NCI-H1105 treated with DMSO at 0.1 percent for 48 hours (cell line): ENCODE data around the gene RNF180.

Source experiments
- DNase-seq: peaks from one replicate; lab custom pipeline; 2025; lab: John Stamatoyannopoulos, UW

Gene RNF180, protein sequence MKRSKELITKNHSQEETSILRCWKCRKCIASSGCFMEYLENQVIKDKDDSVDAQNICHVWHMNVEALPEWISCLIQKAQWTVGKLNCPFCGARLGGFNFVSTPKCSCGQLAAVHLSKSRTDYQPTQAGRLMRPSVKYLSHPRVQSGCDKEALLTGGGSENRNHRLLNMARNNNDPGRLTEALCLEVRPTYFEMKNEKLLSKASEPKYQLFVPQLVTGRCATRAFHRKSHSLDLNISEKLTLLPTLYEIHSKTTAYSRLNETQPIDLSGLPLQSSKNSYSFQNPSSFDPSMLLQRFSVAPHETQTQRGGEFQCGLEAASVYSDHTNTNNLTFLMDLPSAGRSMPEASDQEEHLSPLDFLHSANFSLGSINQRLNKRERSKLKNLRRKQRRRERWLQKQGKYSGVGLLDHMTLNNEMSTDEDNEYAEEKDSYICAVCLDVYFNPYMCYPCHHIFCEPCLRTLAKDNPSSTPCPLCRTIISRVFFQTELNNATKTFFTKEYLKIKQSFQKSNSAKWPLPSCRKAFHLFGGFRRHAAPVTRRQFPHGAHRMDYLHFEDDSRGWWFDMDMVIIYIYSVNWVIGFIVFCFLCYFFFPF

DNA sequence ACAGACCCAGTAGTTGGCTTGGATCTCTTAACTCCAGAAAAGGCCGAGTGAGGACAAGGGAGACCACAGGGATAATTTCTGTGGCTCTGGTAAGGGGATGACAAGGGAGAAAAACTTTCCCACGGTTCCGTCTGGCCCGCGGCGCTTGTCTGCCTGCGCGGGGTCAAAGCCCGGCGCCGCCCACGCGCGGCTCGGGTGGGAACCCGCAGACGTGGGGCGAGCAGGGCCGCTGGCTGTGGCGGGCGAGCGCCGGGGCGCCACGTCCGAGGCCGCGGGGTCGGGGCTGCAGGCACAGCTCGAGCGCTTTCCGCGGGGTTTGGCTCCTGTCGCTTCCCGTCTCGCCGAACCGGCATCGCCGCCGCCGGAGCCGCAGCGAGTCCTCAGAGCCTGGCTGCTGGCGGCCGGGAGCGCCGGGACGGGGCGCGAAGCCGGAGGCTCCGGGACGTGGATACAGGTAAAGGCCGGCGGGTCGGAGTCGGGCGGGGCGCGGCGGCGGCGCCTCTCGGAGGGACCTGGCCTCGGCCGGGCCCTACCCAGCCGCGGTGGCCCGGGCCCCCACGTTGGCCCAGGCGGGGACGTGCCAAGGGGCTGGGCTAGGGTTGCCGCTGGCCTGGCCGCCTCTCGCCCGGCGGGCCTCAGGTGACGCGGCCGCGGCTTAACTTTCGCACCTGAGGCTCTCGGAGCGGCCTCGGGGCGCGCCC lies at the start of gene RNF180:
RNF180 (plus strand) TSS at position 344 of the 701 bp plus-strand sequence. CDS start 34,965 bp downstream, outside the sequence.
- peak; percentile 34 for DNase-seq

DNA sequence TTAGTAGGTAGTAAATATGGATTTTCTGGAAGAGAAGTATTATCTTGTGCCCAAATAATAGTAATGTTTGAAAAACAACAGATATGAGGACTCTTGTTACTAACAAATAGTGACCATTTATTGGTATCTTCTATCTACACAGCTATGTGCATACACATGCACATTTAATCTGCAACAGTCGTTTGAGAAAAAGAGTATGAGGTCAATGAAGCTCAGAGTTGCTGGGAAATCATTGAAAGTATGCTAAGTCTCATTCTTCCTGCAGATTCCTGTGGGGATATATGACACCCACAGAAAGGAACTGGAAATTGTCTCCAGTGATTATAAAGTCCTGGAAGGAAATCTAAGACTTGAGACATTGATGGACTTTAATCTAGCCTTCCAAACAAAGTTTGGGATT lies 40.1 kb upstream of the RNF180 start:
- DNase-seq: no peak

DNA sequence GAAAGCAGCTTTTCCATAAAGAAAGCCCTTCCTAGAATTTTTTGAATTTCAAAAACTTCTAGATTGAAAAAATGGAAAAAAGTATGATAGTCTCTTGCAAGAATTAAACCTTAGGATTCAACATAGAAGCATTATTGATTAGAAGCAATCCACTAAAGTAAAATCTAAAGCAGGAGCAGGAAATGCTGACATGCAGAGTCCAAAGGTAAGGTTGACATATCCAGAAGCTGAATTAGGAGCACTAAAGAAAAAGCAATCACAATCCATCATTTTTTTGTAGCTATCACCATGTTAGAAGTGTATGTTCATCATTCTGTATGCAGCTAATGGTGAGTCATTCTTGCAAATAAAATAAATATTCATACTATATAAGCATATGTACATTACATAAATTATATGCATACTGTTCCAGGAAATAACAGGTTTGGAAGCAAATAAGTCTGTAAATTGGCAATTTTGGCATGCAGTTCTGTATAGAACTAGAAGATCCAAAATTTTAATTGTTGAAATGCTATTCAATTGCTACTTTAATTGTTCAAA lies 39.4 kb upstream of the RNF180 start:
- DNase-seq: no peak

DNA sequence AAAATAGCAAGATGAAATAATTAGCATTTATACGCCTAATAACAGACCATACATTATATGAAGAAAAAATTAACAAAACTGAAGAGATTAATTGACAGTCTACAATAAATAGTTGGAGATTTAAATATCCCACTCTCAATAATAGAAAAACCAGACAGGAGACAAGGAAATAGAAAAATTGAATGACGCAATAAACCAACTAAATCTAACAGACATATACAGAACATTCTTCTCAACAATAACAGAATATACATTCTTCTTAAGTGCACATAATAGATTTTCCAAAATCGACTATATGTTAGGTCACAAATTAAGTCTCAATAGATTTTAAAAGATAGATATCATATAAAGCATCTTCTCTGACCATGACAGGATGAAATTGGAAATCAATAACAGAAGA lies 25.6 kb upstream of the RNF180 start:
- no peak for DNase-seq

DNA sequence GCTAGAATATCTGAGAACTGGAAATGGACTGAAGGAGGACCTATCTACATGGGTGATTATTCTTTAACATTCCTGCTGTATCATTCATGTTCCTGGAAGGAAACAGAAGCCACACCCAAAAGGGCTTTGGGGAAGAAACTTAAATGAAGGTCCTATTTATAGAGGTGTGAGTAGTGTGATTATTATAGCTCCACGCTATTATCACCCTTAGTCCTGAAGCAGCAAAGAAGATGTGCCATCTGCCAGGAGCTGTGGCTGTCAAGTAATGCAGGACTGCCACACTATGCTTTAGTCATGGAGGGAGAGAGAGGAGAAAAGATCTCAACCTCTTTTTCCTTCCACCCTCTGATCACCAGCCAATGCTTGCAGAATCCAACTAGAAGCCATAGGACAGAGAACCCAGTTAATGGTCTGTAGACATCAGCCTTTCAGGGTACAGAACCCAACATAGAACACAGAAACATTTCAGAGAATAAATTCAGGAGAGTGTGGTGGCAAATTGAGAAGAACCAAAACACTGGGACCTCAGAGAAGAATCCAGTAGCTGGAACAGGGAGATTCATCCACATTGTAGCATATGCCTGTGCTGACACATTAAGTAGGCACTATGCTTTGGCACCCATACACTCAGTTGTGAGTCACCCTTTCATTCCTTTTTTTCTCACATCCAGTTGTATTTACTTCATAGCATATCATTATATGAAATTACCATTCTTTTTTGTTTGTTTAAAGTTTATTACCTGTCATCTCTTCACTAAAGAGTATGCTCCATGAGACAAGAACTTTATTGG lies 21.0 kb upstream of the RNF180 start:
- DNase-seq: no peak

DNA sequence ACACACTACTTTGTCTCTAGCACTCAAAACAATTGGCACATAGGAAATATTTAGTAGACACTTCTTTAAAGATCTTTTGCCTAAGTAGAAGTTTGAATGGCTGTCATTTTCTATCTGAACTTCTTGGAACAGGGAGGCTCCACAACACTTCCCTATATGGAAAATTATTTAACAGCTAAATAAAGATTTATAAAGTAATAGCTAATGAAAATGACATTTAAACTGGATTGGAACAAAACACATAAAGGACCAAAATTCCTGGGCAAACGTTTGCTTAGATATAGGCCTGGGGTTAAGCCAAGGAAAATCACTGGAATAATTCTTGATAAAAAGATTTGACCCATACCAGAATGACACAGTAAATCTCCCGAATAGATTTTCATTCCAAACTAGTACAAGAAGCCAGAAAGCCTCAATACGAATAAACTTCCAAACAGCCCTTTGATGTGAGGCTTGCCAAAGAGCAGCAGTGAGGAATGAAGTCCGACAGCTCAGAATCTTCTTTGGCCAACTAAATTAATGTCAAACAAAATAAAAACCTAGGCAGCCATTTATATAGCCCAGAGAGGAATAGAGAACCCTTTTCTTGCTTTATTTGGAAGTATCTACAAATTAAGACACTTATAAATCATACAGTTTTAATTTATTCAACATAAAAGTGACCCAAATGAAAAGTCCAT lies 20.3 kb upstream of the RNF180 start:
- no peak for DNase-seq

DNA sequence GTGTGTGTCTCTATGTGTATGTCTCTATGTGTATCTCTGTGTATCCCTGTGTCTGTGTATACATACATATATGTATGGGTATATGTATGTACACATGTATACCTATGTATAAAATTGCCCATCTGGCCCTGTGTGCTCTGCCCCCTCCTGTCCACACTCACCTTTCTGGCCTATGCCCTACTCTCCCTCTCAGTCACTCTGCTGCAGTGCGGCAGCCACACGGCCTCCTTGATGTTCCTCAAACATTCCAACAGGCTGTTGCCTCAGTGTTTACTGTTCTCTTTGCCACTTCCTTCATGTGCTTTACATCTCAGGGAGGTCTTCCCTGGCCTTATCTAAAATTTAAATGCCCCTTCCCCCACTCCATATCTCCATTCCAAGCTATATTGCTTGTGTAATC lies 18.3 kb upstream of the RNF180 start:
- DNase-seq: no peak

DNA sequence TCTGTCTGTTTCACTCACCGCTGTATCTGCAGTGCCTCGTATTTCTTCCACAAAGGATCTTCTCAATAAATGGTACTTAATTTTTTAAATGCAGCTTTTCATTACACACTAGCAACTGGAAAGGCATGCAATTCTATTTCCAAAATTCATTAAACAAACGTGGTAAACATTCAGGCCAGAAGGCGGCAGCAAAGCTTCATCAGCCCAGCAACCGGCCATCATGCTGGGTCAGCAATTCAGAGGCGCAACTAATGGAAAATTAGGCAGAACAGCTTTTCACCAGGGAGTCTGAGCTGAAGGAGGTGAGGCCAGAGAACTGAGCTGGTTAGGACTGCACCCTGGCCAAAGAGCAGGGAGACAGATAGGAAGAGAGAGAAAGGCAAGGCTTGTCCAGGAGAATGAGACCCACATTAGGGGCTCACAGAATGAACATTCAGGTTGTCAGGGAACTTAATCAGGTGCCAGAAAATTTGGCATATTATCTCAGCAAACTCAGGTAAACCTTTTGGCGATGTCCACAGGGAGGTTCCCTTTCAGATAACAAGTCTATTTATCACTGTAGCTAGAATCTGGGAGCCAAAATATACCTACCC lies 17.7 kb upstream of the RNF180 start:
- peak; percentile 19 for DNase-seq

DNA sequence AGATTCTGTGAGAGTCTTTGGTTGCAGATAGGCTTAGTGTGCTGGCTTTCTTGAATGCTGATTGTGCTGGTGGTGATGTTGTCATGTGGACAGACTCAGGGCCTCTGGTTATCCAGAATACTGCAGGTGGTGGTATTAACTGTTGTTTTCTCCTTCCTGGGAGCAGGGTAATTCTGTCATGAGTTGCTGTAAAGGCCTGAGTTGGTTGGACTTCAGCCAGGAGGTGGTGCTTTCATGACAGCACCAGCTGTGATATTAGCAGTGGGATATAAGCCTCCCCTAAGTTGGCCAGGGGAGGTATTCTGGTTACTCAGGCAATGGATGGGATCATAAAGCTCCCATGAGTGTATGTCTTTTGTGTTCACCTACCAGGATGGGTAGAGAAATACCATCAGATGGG lies 16.4 kb upstream of the RNF180 start:
- DNase-seq: no peak

DNA sequence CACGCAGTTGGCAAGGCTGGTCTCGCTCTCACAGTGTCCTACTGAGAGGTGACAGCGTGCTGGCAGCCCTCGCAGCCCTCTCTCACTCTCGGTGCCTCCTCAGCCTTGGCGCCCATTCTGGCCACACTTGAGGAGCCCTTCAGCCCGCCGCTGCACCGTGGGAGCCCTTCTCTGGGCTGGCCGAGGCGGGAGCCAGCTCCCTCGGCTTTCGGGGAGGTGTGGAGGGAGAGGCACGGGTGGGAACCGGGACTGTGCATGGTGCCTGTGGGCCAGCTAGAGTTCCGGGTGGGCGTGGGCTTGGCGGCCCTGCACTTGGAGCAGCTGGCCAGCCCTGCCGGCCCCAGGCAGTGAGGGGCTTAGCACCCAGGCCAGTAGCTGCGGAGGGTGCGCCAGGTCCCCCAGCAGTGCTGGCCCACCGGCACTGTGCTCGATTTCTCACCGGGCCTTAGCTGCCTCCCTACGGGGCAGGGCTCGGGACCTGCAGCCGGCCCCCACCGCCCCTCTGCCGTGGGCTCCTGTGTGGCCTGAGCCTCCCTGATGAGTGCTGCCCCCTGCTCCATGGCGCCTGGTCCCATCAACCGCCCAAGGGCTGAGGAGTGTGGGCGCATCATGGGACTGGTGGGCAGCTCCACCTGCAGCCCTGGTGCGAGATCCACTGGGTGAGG lies 15.7 kb upstream of the RNF180 start:
- no peak for DNase-seq

DNA sequence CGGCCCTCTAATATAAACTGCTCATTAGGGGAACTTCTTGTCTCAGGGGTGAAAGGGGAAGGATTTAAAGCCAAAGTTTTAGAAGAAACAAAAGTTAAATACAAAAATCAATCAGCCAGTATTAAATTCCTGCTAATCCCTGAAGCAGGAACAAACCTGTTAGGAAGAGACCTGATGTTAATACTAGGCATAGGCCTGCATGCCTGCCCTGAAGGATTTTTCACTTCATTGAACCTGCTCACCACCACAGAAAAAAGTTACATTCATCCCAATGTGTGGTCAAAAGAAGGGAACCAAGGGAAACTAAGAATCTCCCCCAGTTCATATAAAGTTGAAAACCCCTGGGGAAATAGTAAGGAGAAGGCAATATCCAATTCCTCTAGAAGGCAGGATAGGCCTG lies 9.4 kb upstream of the RNF180 start:
- DNase-seq: no peak

DNA sequence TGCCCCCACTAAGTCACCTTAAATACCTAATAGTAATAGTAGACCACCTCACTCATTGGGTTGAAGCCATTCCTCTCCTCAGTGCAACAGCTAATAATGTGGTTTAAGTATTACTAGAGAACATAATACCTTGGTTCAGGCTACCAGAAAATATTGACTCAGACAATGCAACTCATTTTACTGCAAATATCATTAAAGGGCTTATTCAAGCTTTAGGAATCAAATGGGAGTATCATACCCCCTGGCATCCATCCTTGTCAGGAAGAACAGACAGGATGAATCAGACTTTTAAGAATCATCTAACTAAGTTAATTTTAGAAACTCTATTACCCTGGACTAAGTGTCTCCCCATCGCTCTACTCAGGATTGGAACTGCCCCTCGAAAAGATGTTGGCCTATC lies 6.8 kb upstream of the RNF180 start:
- DNase-seq: no peak

DNA sequence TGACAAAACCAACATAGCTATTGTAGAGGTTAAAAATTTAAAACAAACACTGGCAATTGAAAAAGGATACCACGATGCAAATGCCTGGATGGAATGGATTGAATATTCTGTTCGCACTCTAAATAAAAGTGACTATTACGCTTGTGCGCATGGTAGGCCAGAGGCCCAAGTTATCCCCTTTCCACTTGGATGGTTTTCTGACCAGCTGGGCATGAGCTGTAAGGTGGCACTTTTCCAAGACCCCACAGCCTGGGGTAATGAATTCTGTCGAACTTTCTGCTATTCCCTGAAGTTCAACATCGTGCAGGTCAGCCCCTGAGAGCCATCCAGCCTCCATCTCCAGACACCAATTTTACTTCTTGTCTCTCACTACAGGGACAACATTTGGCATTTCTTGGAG lies 5.4 kb upstream of the RNF180 start:
- no peak for DNase-seq

DNA sequence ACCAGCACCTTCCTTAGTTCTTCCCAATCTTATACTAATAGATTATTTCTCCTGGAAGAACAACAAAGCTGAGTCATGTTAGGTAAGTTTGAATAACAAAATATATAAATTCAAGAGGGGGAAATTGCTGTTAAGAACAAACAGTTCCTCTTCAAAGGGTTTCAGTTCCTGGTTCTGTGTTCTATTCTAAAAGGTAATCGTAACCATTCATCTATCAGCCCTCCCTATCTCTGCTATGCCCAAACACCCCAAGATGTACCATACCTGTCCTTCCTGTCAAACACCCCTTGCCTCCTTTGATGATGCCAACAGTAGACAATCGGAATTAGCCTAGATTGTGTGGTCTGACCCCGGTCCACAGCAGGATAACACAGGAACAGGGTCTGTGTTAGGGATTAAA lies 4.2 kb upstream of the RNF180 start:
- DNase-seq: no peak

DNA sequence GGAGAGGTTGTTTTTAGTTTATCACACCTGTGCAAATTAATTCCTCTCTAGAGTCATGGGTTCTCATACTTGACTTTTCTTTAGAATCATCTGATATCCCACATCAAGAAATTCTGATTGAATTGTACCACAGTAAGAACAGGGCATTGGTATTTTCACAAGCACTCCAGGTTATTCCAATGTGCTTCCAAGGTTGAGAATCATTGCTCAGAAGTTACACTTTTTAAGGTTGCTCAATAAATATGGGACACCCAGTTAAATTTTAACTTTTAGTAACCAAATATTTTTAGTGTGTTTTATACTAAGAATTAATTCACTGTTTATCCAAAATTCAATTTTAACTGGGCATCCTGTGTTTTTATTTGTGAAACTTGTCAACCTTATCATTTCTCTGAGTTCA lies 2.5 kb upstream of the RNF180 start:
- no peak for DNase-seq

DNA sequence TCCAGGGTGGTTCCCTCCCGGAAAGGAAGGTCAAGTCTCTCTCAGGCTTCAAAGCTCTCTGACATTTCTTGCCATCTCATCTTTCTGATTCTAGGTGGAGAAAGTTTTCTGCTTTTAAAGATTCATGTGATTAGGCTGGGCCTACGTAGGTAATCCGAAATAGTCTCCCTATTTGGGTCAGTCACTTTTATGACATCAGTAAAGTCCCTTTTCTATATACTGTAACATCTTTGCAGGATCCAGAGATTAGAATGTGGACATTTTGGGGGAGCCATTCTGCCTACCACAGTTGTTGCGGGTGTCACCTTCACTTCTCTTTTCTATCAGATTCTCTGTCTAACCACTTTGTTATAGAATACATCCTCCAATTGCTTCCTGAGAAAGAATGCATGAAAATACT lies 1.9 kb upstream of the RNF180 start:
- no peak for DNase-seq

DNA sequence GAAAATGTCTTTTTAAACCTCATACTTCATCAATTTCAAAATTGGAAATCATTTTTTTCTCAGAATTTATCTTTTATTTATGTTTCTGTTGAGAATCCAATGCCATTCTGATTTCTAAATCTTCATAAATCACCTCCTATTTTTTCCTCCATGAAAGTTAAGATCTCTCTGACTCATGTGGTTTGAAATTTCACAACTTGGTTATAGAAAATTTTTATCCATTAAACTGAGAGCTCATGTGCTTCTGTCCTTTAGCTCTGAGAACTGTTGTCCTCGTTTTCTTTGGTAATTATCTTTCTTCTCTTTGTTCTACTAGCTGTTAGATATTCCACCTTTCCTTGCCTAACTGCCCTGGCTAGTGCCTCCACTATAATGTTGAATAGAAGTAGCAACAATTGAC lies 1.5 kb upstream of the RNF180 start:
- no peak for DNase-seq

DNA sequence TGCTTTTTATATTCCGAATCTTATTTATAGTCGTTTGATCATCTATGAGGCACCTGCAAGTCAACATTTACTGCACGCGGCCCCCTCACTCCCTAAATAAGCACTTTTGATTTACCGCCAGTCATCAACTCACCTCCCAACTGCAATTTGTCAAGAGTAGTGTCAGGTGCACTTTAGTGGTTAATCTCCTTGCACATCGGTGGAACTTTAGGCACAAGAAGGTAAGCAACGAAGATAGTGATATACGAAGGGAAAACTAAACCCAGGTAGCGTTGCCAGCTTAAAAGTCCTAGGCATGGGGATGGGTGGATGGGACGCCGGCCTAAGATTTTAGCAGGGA lies 513 bp upstream of the RNF180 start:
- peak; percentile 32 for DNase-seq

DNA sequence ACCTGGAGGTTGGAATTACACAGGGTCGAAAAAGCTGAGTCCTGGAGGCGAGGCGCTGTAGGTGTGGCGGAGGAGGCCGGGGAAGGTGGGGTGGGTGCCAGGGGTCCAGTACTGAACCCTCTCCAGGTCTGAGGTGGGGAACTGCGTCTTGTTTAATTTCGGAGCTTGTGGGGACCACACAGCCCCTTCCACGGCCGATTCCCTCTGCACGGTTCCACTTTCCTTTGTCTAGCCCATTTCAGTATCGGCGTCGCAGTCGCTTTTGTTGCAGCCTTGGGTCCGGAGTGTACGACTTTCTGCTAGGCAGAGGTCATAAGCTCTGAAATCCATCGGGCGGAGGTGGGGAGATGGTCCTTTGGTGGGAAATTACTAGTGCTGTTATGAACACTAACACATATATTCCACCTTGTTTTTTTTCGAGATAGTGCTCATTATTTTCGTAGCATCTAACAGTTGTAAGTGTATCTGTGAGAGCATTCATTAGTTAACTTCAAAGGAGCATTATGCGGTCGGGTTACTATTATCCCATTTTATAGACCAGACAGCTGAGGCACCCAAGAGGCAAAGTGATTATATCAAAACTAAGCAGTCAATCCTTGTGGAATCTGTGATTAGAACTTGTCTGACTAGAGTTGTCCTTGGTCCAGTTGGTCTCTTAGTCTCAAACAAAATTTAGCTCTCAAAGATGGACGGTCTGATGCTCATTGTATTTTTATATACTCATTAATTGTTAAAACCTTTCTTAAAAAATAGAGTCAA lies 737 bp downstream of the RNF180 start:
- DNase-seq: peak; percentile 19

DNA sequence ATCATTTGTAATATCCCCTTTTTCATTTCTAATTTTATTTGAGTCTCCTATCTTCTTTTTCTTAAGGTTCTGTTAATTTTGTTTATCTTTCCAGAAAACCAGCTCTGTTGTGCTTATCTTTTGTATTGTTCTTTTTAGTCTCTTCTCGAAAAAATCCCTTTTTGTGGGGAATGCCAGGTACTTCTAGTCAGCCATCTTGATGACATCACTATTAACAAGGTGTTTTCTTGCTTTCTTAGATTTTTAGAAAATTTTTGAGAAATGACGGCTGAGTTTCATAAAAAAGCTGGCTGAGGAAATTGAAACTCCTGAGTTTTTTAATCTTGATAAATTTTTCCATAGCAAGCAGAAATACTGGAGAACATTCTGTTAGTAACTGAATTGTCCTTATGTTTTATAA lies 10.7 kb downstream of the RNF180 start:
- DNase-seq: no peak
